AG09319 (cell line): ENCODE measurements around the gene ACSS1.

Experiments
- DNase-seq: peaks from one replicate; pipeline ENCODE4 v3.0.0-alpha.2; 2010; ENCODE audit warnings: low read depth; ENCODE audit errors: extremely low read depth
- CTCF ChIP-seq: IDR thresholded peaks from 2 replicates; pipeline ENCODE4 v1.5.1; 2011; ENCODE audit warnings: low read depth, mild to moderate bottlenecking, inconsistent platforms, low read length, moderate library complexity

The ACSS1 gene

GRCh38 chr20:25078662-25079061 lies 20.7 kb upstream of the ACSS1 start:
- DNase-seq = no peak
- no peak for TF ChIP-seq CTCF

- DNase-seq = no peak
- TF ChIP-seq CTCF = no peak; the same call in 1 of the 2 replicates
These were observed 19.8 kb upstream of the ACSS1 start for GRCh38 chr20:25077610-25078169.

- no peak for DNase-seq
- TF ChIP-seq CTCF = peak; percentile 13
These were observed 19.0 kb upstream of the ACSS1 start for GRCh38 chr20:25076731-25077609.

GRCh38 chr20:25076201-25076600 lies 18.3 kb upstream of the ACSS1 start:
- DNase-seq = no peak
- no peak for TF ChIP-seq CTCF

GRCh38 chr20:25073544-25073943 lies 15.6 kb upstream of the ACSS1 start:
- DNase-seq = no peak
- TF ChIP-seq CTCF = no peak

- no peak for TF ChIP-seq CTCF
- no peak for DNase-seq
These were observed 14.4 kb upstream of the ACSS1 start for GRCh38 chr20:25072226-25072811.

- TF ChIP-seq CTCF = no peak
- DNase-seq = no peak
These were observed 13.8 kb upstream of the ACSS1 start for GRCh38 chr20:25071734-25072133.
